SK-N-MC (cell line): ENCODE results near the gene PIK3R5.
"Not testable (repeated sequence)": the region's sequence is repeated elsewhere in the genome, so short reads cannot be mapped to it uniquely, and the experiment has no call there.

Source experiments
- DNase-seq: peaks from one replicate; pipeline ENCODE4 v3.0.0-alpha.2; 2011; ENCODE audit warnings: low read depth, low spot score
- H3K27ac ChIP-seq: fragments of 200-600 bp; sonication (generic); 2 replicates; pipeline ENCODE4 v1.5.1; 2016; ENCODE audit warnings: mixed run types
- H3K36me3 ChIP-seq: fragments of 200-600 bp; sonication (generic); 2 replicates; pipeline ENCODE4 v1.6.1; 2017; ENCODE audit warnings: antibody characterized with exemption, low read length, mixed read lengths; ENCODE audit not compliant: insufficient read depth
- H3K4me3 ChIP-seq: fragments of 200-600 bp; sonication (generic); 2 replicates; pipeline ENCODE4 v1.5.1; 2016
- H3K9ac ChIP-seq: fragments of 200-600 bp; sonication (generic); 2 replicates; pipeline ENCODE4 v1.8.0; 2017; ENCODE audit warnings: mixed run types, mixed read lengths; ENCODE audit not compliant: insufficient read length
- H3K9me3 ChIP-seq: fragments of 200-600 bp; sonication (generic); 2 replicates; pipeline ENCODE4 v1.6.1; 2017; ENCODE audit warnings: low read depth, mild to moderate bottlenecking, antibody characterized with exemption, low read length, moderate library complexity, mixed read lengths
- EZH2 ChIP-seq: fragments of 200-600 bp; sonication (generic); IDR thresholded peaks from one replicate; pipeline ENCODE4 v1.6.1; 2017; ENCODE audit warnings: antibody characterized with exemption
- FOXP2 ChIP-seq: optimal IDR thresholded peaks from 2 replicates; pipeline ENCODE3; 2011; ENCODE audit warnings: mild to moderate bottlenecking, moderate library complexity; ENCODE audit not compliant: insufficient read depth; ENCODE audit errors: extremely low read length, control extremely low read depth
- POLR2AphosphoS5 ChIP-seq: IDR thresholded peaks from 2 replicates; pipeline ENCODE4 v1.6.1; 2012; ENCODE audit warnings: mild to moderate bottlenecking, low read depth, low read length, borderline replicate concordance

PIK3R5 gene

GRCh38 chr17:8888704-8889302, 76.7 kb downstream of the PIK3R5 start:
- no peak for DNase-seq
- Histone ChIP-seq H3K27ac (no peak overlapping the region), H3K4me3 (no peak overlapping the region), H3K36me3 (no peaks in the 10 kb centered on the region), H3K9me3 (no peaks in the 10 kb centered on the region), H3K9ac (no peak overlapping the region)
- TF ChIP-seq FOXP2: no peak
- TF ChIP-seq POLR2AphosphoS5: no peak
- TF ChIP-seq EZH2: no peak

GRCh38 chr17:8887834-8888703, 77.4 kb downstream of the PIK3R5 start:
- no peak for DNase-seq
- H3K9me3 ChIP-seq: no peaks in the 10 kb centered on the region
- no peak overlapping the region for H3K9ac ChIP-seq
- TF ChIP-seq EZH2 (no peak), POLR2AphosphoS5 (no peak), FOXP2 (no peak)
- no peak overlapping the region for H3K27ac ChIP-seq
- no peak overlapping the region for H3K4me3 ChIP-seq
- no peaks in the 10 kb centered on the region for H3K36me3 ChIP-seq

- DNase-seq: no peak
- no peaks in the 10 kb centered on the region for H3K9me3 ChIP-seq
- H3K36me3 ChIP-seq: no peaks in the 10 kb centered on the region
- H3K27ac ChIP-seq: no peak overlapping the region
- no peak overlapping the region for H3K9ac ChIP-seq
- TF ChIP-seq EZH2 (no peak), POLR2AphosphoS5 (no peak)
- H3K4me3 ChIP-seq: no peak overlapping the region
Observed at GRCh38 chr17:8887301-8887700, 78.2 kb downstream of the PIK3R5 start.

DNA sequence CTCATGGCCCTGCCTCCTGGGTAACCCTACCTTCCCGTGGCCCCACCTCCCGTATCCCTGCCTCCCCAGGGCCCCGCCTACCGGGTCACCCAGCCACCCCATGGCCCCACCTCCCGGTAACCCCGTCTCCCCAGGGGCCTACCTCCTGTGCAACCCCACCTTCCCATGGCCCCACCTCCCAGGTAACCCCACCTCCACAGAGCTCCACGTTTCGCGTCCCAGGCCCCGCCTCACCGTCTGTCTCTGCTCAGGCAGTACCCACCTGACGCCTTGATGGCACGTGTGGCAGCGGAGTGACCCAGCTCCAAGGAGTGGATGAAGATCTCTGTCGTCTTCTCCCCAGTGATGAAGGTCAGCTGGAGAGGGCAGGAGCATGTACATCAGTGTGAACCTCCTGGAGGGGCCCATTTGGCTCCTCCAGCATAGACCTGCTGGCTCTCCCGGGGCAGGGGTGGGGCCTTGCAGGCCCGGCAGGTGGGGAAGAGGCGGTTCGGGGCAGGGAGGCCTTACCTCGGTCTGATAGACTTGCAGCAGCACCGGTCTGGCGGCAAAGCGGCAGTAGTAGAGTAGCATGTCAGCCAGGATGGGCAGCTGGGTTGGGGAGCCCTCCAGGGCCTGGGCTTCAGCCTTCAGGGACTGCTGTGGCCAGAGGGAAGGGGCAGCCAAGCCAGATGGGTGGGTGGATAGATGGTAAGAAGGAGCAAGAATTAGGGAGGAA, 79.4 kb downstream of the PIK3R5 start:
- TF ChIP-seq EZH2 (no peak), FOXP2 (no peak), POLR2AphosphoS5 (no peak)
- no peak for DNase-seq
- Histone ChIP-seq H3K9ac (no peak overlapping the region), H3K36me3 (no peaks in the 10 kb centered on the region), H3K4me3 (no peak overlapping the region), H3K27ac (no peak overlapping the region), H3K9me3 (no peaks in the 10 kb centered on the region)

GRCh38 chr17:8885163-8885966, 80.1 kb downstream of the PIK3R5 start:
- H3K36me3 ChIP-seq, H3K9me3 ChIP-seq, H3K9ac ChIP-seq, H3K27ac ChIP-seq, DNase-seq, H3K4me3 ChIP-seq: not testable (repeated sequence)

DNA sequence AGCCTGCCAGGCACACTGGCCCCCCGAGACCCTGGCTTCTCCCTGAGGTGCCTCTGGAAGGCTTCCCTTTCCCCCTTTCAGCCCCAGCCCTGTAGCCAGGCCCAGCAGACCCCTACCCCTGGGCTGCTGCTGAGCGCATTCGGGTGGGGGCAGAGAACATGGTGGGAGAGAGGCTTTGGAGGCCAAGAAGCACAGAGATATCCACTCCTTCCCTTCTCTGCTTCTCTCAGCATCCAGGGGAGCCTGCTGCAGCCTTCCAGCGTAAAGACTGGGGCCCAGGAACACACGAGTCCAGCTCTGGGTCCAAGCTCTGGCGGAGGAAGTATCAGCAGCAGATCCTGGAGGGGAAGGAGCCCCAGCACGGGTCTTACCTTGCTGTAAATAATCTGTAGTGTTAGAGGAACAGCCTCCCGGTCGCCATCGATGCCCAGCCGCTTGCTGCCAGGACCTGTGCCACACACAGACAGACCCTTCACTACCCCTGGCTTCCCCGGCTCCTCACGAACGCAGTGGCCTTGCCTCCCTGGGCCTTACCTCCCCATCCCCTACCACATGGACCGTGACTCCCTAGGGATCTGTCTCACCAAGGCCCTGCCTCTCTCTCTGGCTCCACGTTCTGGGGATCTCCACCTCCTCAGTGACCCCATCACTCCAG, 81.0 kb downstream of the PIK3R5 start:
- H3K36me3 ChIP-seq: no peaks in the 10 kb centered on the region
- H3K27ac ChIP-seq: no peak overlapping the region
- TF ChIP-seq POLR2AphosphoS5: no peak
- TF ChIP-seq FOXP2: no peak
- TF ChIP-seq EZH2: no peak
- H3K9me3 ChIP-seq: no peaks in the 10 kb centered on the region
- H3K4me3 ChIP-seq: no peak overlapping the region
- no peak for DNase-seq
- no peak overlapping the region for H3K9ac ChIP-seq

DNA sequence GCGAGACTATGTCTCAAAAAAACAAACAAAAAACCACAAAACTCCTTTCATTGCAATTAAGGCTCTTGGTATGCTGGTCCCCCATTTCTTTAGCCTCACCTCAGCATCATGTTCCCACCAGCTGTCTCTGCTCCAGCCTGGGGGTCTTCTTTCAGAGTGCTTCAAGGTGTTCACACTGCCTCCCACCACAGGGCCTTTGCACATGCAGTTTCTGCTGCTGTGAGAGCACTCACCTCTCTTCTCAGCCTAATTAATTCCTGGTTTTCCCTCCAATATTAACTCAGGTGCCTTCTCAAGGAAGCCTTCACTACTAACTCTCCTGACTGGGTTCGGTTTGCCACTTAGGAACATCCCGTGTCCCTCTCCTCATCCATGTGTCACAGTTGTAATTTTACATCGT, 82.2 kb downstream of the PIK3R5 start:
- Histone ChIP-seq H3K4me3 (no peak overlapping the region), H3K9ac (no peak overlapping the region), H3K9me3 (no peaks in the 10 kb centered on the region), H3K36me3 (no peaks in the 10 kb centered on the region), H3K27ac (no peak overlapping the region)
- no peak for DNase-seq
- TF ChIP-seq FOXP2 (no peak), EZH2 (no peak), POLR2AphosphoS5 (no peak)
